ENCODE measurements around the gene OR52E6. TPM values are rescaled to one million over a fixed set of nuclear protein-coding genes. Genes with fewer than 3 reads are reported as not detected.

Gene OR52E6
- not detected for total RNA-seq
- long read RNA-seq: 0 reads

GRCh38 chr11:5841797-5842196, at the start of gene OR52E6:
Gene OR52E6, minus strand, starts transcription at chr11:5841897. Its CDS starts 0 bp downstream, at chr11:5841897.
- intact Hi-C loops (cut with micrococcal nuclease): no loop called here
- ATAC-seq: no peak
- DNase-seq: no peak

- intact Hi-C loops (cut with micrococcal nuclease): no loop called here
- no peak for ATAC-seq
Measured at GRCh38 chr11:5891216-5891800, 49.6 kb upstream of the OR52E6 start.

GRCh38 chr11:5887661-5888060, 46.0 kb upstream of the OR52E6 start:
- DNase-seq: no peak
- ATAC-seq: no peak
- intact Hi-C loops (cut with micrococcal nuclease): no loop called here

More at GRCh38 chr11:5891216-5891800, 49.6 kb upstream of the OR52E6 start:
- DNase-seq: no peak

- no peak for DNase-seq
- no peak for ATAC-seq
- intact Hi-C loops (cut with micrococcal nuclease): no loop called here
Measured at GRCh38 chr11:5887172-5887571, 45.5 kb upstream of the OR52E6 start.

GRCh38 chr11:5881756-5882155, 40.1 kb upstream of the OR52E6 start:
- intact Hi-C loops (cut with micrococcal nuclease): no loop called here
- ATAC-seq (no peak), DNase-seq (no peak)

- DNase-seq (no peak), ATAC-seq (no peak)
- intact Hi-C loops (cut with micrococcal nuclease): no loop called here
Measured at GRCh38 chr11:5880329-5880728, 38.6 kb upstream of the OR52E6 start, which contains the start of gene OR52E4. Gene OR52E4, plus strand, starts transcription at chr11:5880629. Its CDS starts 3,664 bp downstream, at chr11:5884293.

GRCh38 chr11:5878564-5878963, 36.9 kb upstream of the OR52E6 start:
- intact Hi-C loops (cut with micrococcal nuclease): no loop called here
- no peak for DNase-seq
- no peak for ATAC-seq

GRCh38 chr11:5865826-5866225, 24.1 kb upstream of the OR52E6 start:
- intact Hi-C loops (cut with micrococcal nuclease): no loop called here
- ATAC-seq (no peak), DNase-seq (no peak)

- no peak for ATAC-seq
- intact Hi-C loops (cut with micrococcal nuclease): no loop called here
- no peak for DNase-seq
Measured at GRCh38 chr11:5857590-5857989, 15.9 kb upstream of the OR52E6 start, which contains the start of gene OR52E8. Gene OR52E8, minus strand, starts transcription at chr11:5857690. Its CDS starts 0 bp downstream, at chr11:5857690.

- ATAC-seq (no peak), DNase-seq (no peak)
- intact Hi-C loops (cut with micrococcal nuclease): no loop called here
Measured at GRCh38 chr11:5851002-5851401, 9.3 kb upstream of the OR52E6 start.

- DNase-seq: no peak
- intact Hi-C loops (cut with micrococcal nuclease): no loop called here
- no peak for ATAC-seq
Measured at GRCh38 chr11:5847711-5848110, 6.0 kb upstream of the OR52E6 start.

GRCh38 chr11:5846701-5847100, 5.0 kb upstream of the OR52E6 start:
- DNase-seq (no peak), ATAC-seq (no peak)
- intact Hi-C loops (cut with micrococcal nuclease): no loop called here

- DNase-seq (no peak), ATAC-seq (no peak)
- intact Hi-C loops (cut with micrococcal nuclease): no loop called here
Measured at GRCh38 chr11:5837695-5838094, 4.0 kb downstream of the OR52E6 start.

GRCh38 chr11:5833446-5833845, 8.3 kb downstream of the OR52E6 start:
- DNase-seq: no peak
- ATAC-seq: no peak
- intact Hi-C loops (cut with micrococcal nuclease): no loop called here

- intact Hi-C loops (cut with micrococcal nuclease): no loop called here
- DNase-seq (no peak), ATAC-seq (no peak)
Measured at GRCh38 chr11:5831196-5831829, 10.4 kb downstream of the OR52E6 start.

GRCh38 chr11:5818245-5818886, 23.3 kb downstream of the OR52E6 start:
- intact Hi-C loops (cut with micrococcal nuclease): no loop called here
- DNase-seq (no peak), ATAC-seq (no peak)

- intact Hi-C loops (cut with micrococcal nuclease): no loop called here
- DNase-seq (no peak), ATAC-seq (no peak)
Measured at GRCh38 chr11:5815534-5815933, 26.2 kb downstream of the OR52E6 start.

- ATAC-seq: no peak
- DNase-seq: no peak
- intact Hi-C loops (cut with micrococcal nuclease): loop anchor here (2.0 kb wide), 1 partner anchor 333 kb away; no protein-coding TSS in a partner anchor
Measured at GRCh38 chr11:5809905-5810795, 31.5 kb downstream of the OR52E6 start.

GRCh38 chr11:5809122-5809519, 32.6 kb downstream of the OR52E6 start:
- ATAC-seq: no peak
- intact Hi-C loops (cut with micrococcal nuclease): no loop called here
- no peak for DNase-seq

Measured in left ventricle myocardium superior (tissue), 1 donor.